ENCODE data around the gene DUSP15. TPM values are rescaled to one million over a fixed set of nuclear protein-coding genes. Genes with fewer than 3 reads are reported as not detected.

Gene DUSP15
- total RNA-seq, 1 experiment from 2014 or later = not detected

DNA sequence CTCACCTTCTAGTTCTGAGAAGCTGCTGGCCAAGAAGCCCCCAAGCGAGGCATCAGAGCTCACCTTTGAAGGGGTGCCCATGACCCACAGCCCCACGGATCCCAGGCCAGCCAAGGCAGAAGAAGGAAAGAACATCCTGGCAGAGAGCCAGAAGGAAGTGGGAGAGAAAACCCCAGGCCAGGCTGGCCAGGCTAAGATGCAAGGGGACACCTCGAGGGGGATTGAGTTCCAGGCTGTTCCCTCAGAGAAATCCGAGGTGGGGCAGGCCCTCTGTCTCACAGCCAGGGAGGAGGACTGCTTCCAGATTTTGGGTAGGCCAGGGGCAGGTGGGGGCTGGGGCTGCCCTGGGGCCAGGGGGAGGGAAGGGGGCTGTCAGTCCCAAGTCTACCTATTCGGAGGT, 48.9 kb downstream of the DUSP15 start:
- H3K36me3 ChIP-seq (ENCODE audit: control insufficient read depth in 1 of 2, insufficient read depth in 2 of 2, low read length in 2 of 2) = no peaks in the 10 kb centered on the region
- no peak overlapping the region for H3K9ac ChIP-seq (ENCODE audit: low read length)
- BruUV-seq (replicated peaks) = no TSS peak
- RAD21 ChIA-PET (ENCODE audit: low non-redundant PET in 1 of 2, low total read pairs in 2 of 2, uncharacterized antibody in 2 of 2, unreplicated experiment in 2 of 2) = no interaction called here
- CTCF ChIA-PET = interaction anchor here (3.5 kb wide), 1 partner anchor 25 kb away, joined by 17 read pairs; no protein-coding TSS in a partner anchor
- H3K27ac ChIP-seq (ENCODE audit: low read depth, low read length) = no peak overlapping the region
- H3K79me2 ChIP-seq (ENCODE audit: insufficient read depth, low read length) = no peaks in the 10 kb centered on the region
- no peaks in the 10 kb centered on the region for H4K20me1 ChIP-seq (ENCODE audit: insufficient read depth)
- TF ChIP-seq YY1 (IDR thresholded peaks at IDR 0.05; ENCODE audit: extremely low read depth, insufficient replicate concordance, low read depth, low read length) (no peak), ZFX (IDR thresholded peaks at IDR 0.05) (no peak)
- no peaks in the 10 kb centered on the region for H3K27me3 ChIP-seq (ENCODE audit: insufficient read depth, low read length)
- no peak overlapping the region for H3K4me3 ChIP-seq (replicated peaks in 1 of 2; ENCODE audit: low read depth in 1 of 2, low read length in 2 of 2)
- no peaks in the 10 kb centered on the region for H3K9me3 ChIP-seq (ENCODE audit: control insufficient read depth in 1 of 2, insufficient read depth in 1 of 2, low read depth in 1 of 2, low read length in 2 of 2)
- ATAC-seq = no peak
- no peak overlapping the region for H2AFZ ChIP-seq (ENCODE audit: low read depth, low read length, poor library complexity, severe bottlenecking)
- POLR2A ChIA-PET = no interaction called here
- intact Hi-C loops (cut with micrococcal nuclease) = no loop called here
- no peak overlapping the region for H3K4me2 ChIP-seq (ENCODE audit: low read length)
- no peaks in the 10 kb centered on the region for H3K9me2 ChIP-seq (ENCODE audit: insufficient read depth)
- peaks cover 0 to 9% of the 10 kb centered on the region in 2 experiments; a peak in 1 of 4 replicates for H3K4me1 ChIP-seq (ENCODE audit: control insufficient read depth in 1 of 2, insufficient read depth in 2 of 2, low read length in 2 of 2)
- DNase-seq (ENCODE audit: low read depth, low spot score) = no peak

DNA sequence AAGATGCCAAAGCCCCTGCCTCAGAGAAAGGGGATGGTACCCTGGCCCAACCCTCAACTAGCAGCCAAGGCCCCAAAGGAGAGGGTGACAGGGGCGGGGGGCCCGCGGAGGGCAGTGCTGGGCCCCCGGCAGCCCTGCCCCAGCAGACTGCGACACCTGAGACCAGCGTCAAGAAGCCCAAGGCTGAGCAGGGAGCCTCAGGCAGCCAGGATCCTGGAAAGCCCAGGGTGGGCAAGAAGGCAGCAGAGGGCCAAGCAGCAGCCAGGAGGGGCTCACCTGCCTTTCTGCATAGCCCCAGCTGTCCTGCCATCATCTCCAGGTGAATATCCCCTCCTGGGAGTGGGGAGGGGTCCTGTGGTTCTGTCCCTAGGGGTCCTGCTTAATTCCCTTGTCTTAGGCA, 50.1 kb downstream of the DUSP15 start:
- no peak overlapping the region for H3K27ac ChIP-seq (ENCODE audit: low read depth, low read length)
- no peaks in the 10 kb centered on the region for H3K9me3 ChIP-seq (ENCODE audit: control insufficient read depth in 1 of 2, insufficient read depth in 1 of 2, low read depth in 1 of 2, low read length in 2 of 2)
- no peak for ATAC-seq
- no TSS peak for BruUV-seq (replicated peaks)
- ChIA-PET CTCF (no interaction called here), RAD21 (ENCODE audit: low non-redundant PET in 1 of 2, low total read pairs in 2 of 2, uncharacterized antibody in 2 of 2, unreplicated experiment in 2 of 2) (interaction anchor here in 1 of 2 experiments (0.6 kb wide), 1 partner anchor 20 kb away, joined by 4 read pairs; no protein-coding TSS in a partner anchor), POLR2A (no interaction called here)
- no peaks in the 10 kb centered on the region for H3K79me2 ChIP-seq (ENCODE audit: insufficient read depth, low read length)
- H3K36me3 ChIP-seq (ENCODE audit: control insufficient read depth in 1 of 2, insufficient read depth in 2 of 2, low read length in 2 of 2) = no peaks in the 10 kb centered on the region
- H2AFZ ChIP-seq (ENCODE audit: low read depth, low read length, poor library complexity, severe bottlenecking) = no peak overlapping the region
- H3K4me1 ChIP-seq (ENCODE audit: control insufficient read depth in 1 of 2, insufficient read depth in 2 of 2, low read length in 2 of 2) = peaks cover 0 to 9% of the 10 kb centered on the region in 2 experiments; a peak in 1 of 4 replicates
- H3K27me3 ChIP-seq (ENCODE audit: insufficient read depth, low read length) = no peaks in the 10 kb centered on the region
- no peak overlapping the region for H3K4me2 ChIP-seq (ENCODE audit: low read length)
- no peak overlapping the region for H3K4me3 ChIP-seq (replicated peaks in 1 of 2; ENCODE audit: low read depth in 1 of 2, low read length in 2 of 2)
- no peak for DNase-seq (ENCODE audit: low read depth, low spot score)
- no peaks in the 10 kb centered on the region for H3K9me2 ChIP-seq (ENCODE audit: insufficient read depth)
- no peak overlapping the region for H3K9ac ChIP-seq (ENCODE audit: low read length)
- intact Hi-C loops (cut with micrococcal nuclease) = no loop called here
- H4K20me1 ChIP-seq (ENCODE audit: insufficient read depth) = no peaks in the 10 kb centered on the region
- no peak for TF ChIP-seq YY1 (IDR thresholded peaks at IDR 0.05; ENCODE audit: extremely low read depth, insufficient replicate concordance, low read depth, low read length)
- TF ChIP-seq RAD21 (IDR thresholded peaks at IDR 0.05; ENCODE audit: low read depth) = no peak
- no peak for TF ChIP-seq EZH2 (IDR thresholded peaks at IDR 0.05)
- no peak for TF ChIP-seq ZNF274 (IDR thresholded peaks at IDR 0.05; ENCODE audit: low read depth, low read length)
- TF ChIP-seq, protein P1, sequence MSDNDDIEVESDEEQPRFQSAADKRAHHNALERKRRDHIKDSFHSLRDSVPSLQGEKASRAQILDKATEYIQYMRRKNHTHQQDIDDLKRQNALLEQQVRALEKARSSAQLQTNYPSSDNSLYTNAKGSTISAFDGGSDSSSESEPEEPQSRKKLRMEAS (IDR thresholded peaks at IDR 0.05) = no peak
- TF ChIP-seq TCF7L2 (IDR thresholded peaks at IDR 0.05; ENCODE audit: borderline replicate concordance, extremely low read depth, insufficient read depth, insufficient read length) = no peak
- TF ChIP-seq, protein P2, sequence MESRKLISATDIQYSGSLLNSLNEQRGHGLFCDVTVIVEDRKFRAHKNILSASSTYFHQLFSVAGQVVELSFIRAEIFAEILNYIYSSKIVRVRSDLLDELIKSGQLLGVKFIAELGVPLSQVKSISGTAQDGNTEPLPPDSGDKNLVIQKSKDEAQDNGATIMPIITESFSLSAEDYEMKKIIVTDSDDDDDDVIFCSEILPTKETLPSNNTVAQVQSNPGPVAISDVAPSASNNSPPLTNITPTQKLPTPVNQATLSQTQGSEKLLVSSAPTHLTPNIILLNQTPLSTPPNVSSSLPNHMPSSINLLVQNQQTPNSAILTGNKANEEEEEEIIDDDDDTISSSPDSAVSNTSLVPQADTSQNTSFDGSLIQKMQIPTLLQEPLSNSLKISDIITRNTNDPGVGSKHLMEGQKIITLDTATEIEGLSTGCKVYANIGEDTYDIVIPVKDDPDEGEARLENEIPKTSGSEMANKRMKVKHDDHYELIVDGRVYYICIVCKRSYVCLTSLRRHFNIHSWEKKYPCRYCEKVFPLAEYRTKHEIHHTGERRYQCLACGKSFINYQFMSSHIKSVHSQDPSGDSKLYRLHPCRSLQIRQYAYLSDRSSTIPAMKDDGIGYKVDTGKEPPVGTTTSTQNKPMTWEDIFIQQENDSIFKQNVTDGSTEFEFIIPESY (IDR thresholded peaks at IDR 0.05; ENCODE audit: extremely low read depth, insufficient replicate concordance, low read length) = no peak
- TF ChIP-seq, protein P3, sequence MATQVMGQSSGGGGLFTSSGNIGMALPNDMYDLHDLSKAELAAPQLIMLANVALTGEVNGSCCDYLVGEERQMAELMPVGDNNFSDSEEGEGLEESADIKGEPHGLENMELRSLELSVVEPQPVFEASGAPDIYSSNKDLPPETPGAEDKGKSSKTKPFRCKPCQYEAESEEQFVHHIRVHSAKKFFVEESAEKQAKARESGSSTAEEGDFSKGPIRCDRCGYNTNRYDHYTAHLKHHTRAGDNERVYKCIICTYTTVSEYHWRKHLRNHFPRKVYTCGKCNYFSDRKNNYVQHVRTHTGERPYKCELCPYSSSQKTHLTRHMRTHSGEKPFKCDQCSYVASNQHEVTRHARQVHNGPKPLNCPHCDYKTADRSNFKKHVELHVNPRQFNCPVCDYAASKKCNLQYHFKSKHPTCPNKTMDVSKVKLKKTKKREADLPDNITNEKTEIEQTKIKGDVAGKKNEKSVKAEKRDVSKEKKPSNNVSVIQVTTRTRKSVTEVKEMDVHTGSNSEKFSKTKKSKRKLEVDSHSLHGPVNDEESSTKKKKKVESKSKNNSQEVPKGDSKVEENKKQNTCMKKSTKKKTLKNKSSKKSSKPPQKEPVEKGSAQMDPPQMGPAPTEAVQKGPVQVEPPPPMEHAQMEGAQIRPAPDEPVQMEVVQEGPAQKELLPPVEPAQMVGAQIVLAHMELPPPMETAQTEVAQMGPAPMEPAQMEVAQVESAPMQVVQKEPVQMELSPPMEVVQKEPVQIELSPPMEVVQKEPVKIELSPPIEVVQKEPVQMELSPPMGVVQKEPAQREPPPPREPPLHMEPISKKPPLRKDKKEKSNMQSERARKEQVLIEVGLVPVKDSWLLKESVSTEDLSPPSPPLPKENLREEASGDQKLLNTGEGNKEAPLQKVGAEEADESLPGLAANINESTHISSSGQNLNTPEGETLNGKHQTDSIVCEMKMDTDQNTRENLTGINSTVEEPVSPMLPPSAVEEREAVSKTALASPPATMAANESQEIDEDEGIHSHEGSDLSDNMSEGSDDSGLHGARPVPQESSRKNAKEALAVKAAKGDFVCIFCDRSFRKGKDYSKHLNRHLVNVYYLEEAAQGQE (IDR thresholded peaks at IDR 0.05; ENCODE audit: low read depth) = no peak
- TF ChIP-seq, protein P4, sequence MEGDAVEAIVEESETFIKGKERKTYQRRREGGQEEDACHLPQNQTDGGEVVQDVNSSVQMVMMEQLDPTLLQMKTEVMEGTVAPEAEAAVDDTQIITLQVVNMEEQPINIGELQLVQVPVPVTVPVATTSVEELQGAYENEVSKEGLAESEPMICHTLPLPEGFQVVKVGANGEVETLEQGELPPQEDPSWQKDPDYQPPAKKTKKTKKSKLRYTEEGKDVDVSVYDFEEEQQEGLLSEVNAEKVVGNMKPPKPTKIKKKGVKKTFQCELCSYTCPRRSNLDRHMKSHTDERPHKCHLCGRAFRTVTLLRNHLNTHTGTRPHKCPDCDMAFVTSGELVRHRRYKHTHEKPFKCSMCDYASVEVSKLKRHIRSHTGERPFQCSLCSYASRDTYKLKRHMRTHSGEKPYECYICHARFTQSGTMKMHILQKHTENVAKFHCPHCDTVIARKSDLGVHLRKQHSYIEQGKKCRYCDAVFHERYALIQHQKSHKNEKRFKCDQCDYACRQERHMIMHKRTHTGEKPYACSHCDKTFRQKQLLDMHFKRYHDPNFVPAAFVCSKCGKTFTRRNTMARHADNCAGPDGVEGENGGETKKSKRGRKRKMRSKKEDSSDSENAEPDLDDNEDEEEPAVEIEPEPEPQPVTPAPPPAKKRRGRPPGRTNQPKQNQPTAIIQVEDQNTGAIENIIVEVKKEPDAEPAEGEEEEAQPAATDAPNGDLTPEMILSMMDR (IDR thresholded peaks at IDR 0.05 in 2 of 3, conservative IDR thresholded peaks at IDR 0.05 in 1 of 3; ENCODE audit: borderline replicate concordance in 1 of 3, insufficient read depth in 1 of 3, low read depth in 2 of 3, low read length in 2 of 3) = no peak
- no peak for TF ChIP-seq POLR2AphosphoS5 (IDR thresholded peaks at IDR 0.05; ENCODE audit: low read depth, low read length)
- no peak for TF ChIP-seq ZFX (IDR thresholded peaks at IDR 0.05)
